Breast epithelium (tissue), 4 donors: ENCODE results near the gene LCN2. TPM values are rescaled to one million over a fixed set of nuclear protein-coding genes. Genes with fewer than 3 reads are reported as not detected.
A peak's percentile ranks its signal among the peaks of the same experiment; 100 is the strongest.

Experiments used
- DNase-seq, 2 donors: peaks; one replicate each; pipeline ENCODE4 v3.0.0-alpha.2; 2019; ENCODE audit warnings: low spot score in 2 of 2
- H3K27ac ChIP-seq, 2 donors: fragments of 200-600 bp; sonication (generic) in 1 of 2; one replicate each; pipeline ENCODE4 v1.5.1; 2016 to 2019; ENCODE audit warnings: mild to moderate bottlenecking in 1 of 2
- H3K27me3 ChIP-seq, 2 donors: fragments of 200-600 bp; sonication (generic) in 1 of 2; one replicate each; pipeline versions ENCODE4 v1.5.1 to v1.6.0; 2017 to 2019; ENCODE audit warnings: control low read depth in 1 of 2, mild to moderate bottlenecking in 1 of 2
- H3K36me3 ChIP-seq: fragments of 200-600 bp; one replicate; pipeline ENCODE4 v1.5.1; 2019
- H3K4me1 ChIP-seq, 2 donors: fragments of 200-600 bp; sonication (generic); one replicate each; pipeline ENCODE4 v1.5.1; 2016 to 2019; ENCODE audit warnings: control low read depth in 1 of 2
- H3K4me3 ChIP-seq, 3 donors: fragments of 200-600 bp; sonication (generic); 1 replicate in 2 of 3; 2 replicates in 1 of 3; pipeline ENCODE4 v1.5.1; 2016 to 2019; ENCODE audit warnings: mild to moderate bottlenecking in 3 of 3, moderate library complexity in 2 of 3
- H3K9me3 ChIP-seq, 2 donors: fragments of 200-600 bp; sonication (generic) in 1 of 2; one replicate each; pipeline ENCODE4 v1.5.1; 2016 to 2019; ENCODE audit warnings: control low read depth in 1 of 2
- CTCF ChIP-seq, 3 donors: fragments of 450-650 bp; IDR thresholded peaks; one replicate each; pipeline ENCODE4 v1.5.1; 2016 to 2017; ENCODE audit warnings: antibody characterized with exemption in 3 of 3, mild to moderate bottlenecking in 3 of 3, moderate library complexity in 3 of 3
- POLR2A ChIP-seq: fragments of 450-650 bp; IDR thresholded peaks from one replicate; pipeline ENCODE4 v1.6.1; 2016; ENCODE audit warnings: antibody characterized with exemption, mild to moderate bottlenecking, moderate library complexity
- POLR2AphosphoS5 ChIP-seq, 3 donors: sonication (generic); formaldehyde crosslinking; IDR thresholded peaks; one replicate each; pipeline ENCODE4 v1.6.1; 2017; ENCODE audit warnings: antibody characterized with exemption in 3 of 3
- intact Hi-C: fragments of 100-400 bp; cut with DNase I; formaldehyde crosslinking; loops from one replicate; pipeline ENCODE4 v1.15.1; 2023; ENCODE audit warnings: low total_unique reads
- total RNA-seq, 3 donors: library from RNA; depleted of rRNA; stranded (reverse); fragments of >200 nt; gene quantifications; one replicate each; pipeline ENCODE4 v1.1.0, GENCODE V29; 2016

The LCN2 gene
- total RNA-seq, 3 donors from 2014 or later = 38.5 to 42.3 TPM; not detected in 1

DNA sequence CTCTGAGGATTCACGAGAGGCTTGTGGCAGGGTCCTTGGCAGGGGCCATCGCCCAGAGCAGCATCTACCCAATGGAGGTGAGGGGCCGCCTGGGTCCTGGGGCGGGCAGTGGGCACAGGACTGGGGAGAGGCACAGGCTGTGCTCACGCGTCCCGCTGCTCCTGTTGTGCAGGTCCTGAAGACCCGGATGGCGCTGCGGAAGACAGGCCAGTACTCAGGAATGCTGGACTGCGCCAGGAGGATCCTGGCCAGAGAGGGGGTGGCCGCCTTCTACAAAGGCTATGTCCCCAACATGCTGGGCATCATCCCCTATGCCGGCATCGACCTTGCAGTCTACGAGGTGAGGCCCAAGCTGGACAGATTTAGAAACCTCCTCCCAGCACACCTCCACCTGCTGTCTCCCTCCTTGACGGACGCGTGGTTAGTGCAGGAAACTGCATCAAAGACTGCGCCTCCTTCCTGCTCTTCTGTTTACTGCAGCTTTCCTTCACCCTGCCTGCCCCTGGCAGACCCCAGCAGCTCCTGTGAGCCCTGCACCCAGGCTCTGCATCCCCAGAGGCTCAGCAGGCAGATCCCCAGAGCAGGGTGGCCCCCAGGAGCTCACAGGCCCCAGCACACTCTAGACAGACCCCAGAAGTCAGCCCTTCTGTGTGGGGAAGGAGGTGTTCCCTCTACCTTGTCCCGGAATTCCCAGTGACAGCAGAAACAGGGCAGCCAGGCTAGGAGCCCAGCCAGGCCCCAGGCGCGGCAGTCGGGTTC lies 42.9 kb upstream of the LCN2 start:
- Histone ChIP-seq H3K4me3 (no peak overlapping the region), H3K36me3 (peaks cover 8% of the 10 kb centered on the region), H3K9me3 (no peaks in the 10 kb centered on the region), H3K27me3 (no peaks in the 10 kb centered on the region), H3K4me1 (no peaks in the 10 kb centered on the region), H3K27ac (no peak overlapping the region)
- intact Hi-C loops = no loop called here
- no peak for DNase-seq
- TF ChIP-seq CTCF (IDR thresholded peaks at IDR 0.05) (no peak), POLR2AphosphoS5 (IDR thresholded peaks at IDR 0.05) (no peak), POLR2A (no peak)

GRCh38 chr9:128106940-128107467 lies 42.2 kb upstream of the LCN2 start:
- no peaks in the 10 kb centered on the region for H3K27me3 ChIP-seq
- peaks cover 8% of the 10 kb centered on the region for H3K36me3 ChIP-seq

GRCh38 chr9:128107468-128108268 lies 41.6 kb upstream of the LCN2 start:
- intact Hi-C loops = no loop called here
- Histone ChIP-seq H3K27ac (peak overlapping the region in 1 of 2 donors; percentile 29), H3K36me3 (peaks cover 2% of the 10 kb centered on the region), H3K9me3 (no peaks in the 10 kb centered on the region), H3K27me3 (no peaks in the 10 kb centered on the region), H3K4me1 (no peaks in the 10 kb centered on the region), H3K4me3 (no peak overlapping the region)
- no peak for DNase-seq
- no peak for TF ChIP-seq CTCF (IDR thresholded peaks at IDR 0.05)
- no peak for TF ChIP-seq POLR2AphosphoS5 (IDR thresholded peaks at IDR 0.05)
- TF ChIP-seq POLR2A = no peak

More at GRCh38 chr9:128106940-128107467, 42.2 kb upstream of the LCN2 start:
- no peaks in the 10 kb centered on the region for H3K9me3 ChIP-seq
- DNase-seq = no peak
- H3K4me3 ChIP-seq = no peak overlapping the region
- intact Hi-C loops = no loop called here
- no peaks in the 10 kb centered on the region for H3K4me1 ChIP-seq
- no peak overlapping the region for H3K27ac ChIP-seq
- TF ChIP-seq CTCF (IDR thresholded peaks at IDR 0.05) (no peak), POLR2A (no peak), POLR2AphosphoS5 (IDR thresholded peaks at IDR 0.05) (no peak)

DNA sequence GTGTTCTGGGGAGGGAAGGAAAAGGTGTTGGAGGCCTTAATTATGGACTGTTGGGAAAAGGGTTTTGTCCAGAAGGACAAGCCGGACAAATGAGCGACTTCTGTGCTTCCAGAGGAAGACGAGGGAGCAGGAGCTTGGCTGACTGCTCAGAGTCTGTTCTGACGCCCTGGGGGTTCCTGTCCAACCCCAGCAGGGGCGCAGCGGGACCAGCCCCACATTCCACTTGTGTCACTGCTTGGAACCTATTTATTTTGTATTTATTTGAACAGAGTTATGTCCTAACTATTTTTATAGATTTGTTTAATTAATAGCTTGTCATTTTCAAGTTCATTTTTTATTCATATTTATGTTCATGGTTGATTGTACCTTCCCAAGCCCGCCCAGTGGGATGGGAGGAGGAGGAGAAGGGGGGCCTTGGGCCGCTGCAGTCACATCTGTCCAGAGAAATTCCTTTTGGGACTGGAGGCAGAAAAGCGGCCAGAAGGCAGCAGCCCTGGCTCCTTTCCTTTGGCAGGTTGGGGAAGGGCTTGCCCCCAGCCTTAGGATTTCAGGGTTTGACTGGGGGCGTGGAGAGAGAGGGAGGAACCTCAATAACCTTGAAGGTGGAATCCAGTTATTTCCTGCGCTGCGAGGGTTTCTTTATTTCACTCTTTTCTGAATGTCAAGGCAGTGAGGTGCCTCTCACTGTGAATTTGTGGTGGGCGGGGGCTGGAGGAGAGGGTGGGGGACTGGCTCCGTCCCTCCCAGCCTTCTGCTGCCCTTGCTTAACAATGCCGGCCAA lies 40.8 kb upstream of the LCN2 start:
- intact Hi-C loops = no loop called here
- no peak for DNase-seq
- TF ChIP-seq POLR2A = no peak
- TF ChIP-seq POLR2AphosphoS5 (IDR thresholded peaks at IDR 0.05) = no peak
- no peak for TF ChIP-seq CTCF (IDR thresholded peaks at IDR 0.05)
- H3K36me3 ChIP-seq = no peaks in the 10 kb centered on the region
- H3K27ac ChIP-seq = no peak overlapping the region
- H3K27me3 ChIP-seq = no peaks in the 10 kb centered on the region
- H3K4me1 ChIP-seq = no peaks in the 10 kb centered on the region
- no peak overlapping the region for H3K4me3 ChIP-seq
- no peaks in the 10 kb centered on the region for H3K9me3 ChIP-seq
